ENCODE results near the gene BBOF1. TPM values are rescaled to one million over a fixed set of nuclear protein-coding genes. Genes with fewer than 3 reads are reported as not detected.
A peak's percentile ranks its signal among the peaks of the same experiment; 100 is the strongest.

BBOF1 gene
- total RNA-seq, 4 donors from 2014 or later = 19.6 to 36.8 (median 22.4) TPM

GRCh38 chr14:74085047-74085637, 66.0 kb downstream of the BBOF1 start:
- WGBS, 2 donors = 0% methylated on average over 26 of the region's 26 CpGs
- TF ChIP-seq, protein P1, sequence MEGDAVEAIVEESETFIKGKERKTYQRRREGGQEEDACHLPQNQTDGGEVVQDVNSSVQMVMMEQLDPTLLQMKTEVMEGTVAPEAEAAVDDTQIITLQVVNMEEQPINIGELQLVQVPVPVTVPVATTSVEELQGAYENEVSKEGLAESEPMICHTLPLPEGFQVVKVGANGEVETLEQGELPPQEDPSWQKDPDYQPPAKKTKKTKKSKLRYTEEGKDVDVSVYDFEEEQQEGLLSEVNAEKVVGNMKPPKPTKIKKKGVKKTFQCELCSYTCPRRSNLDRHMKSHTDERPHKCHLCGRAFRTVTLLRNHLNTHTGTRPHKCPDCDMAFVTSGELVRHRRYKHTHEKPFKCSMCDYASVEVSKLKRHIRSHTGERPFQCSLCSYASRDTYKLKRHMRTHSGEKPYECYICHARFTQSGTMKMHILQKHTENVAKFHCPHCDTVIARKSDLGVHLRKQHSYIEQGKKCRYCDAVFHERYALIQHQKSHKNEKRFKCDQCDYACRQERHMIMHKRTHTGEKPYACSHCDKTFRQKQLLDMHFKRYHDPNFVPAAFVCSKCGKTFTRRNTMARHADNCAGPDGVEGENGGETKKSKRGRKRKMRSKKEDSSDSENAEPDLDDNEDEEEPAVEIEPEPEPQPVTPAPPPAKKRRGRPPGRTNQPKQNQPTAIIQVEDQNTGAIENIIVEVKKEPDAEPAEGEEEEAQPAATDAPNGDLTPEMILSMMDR (IDR thresholded peaks at IDR 0.05) = no peak
- TF ChIP-seq POLR2A (IDR thresholded peaks at IDR 0.05) = peak in 1 of 2 donors; percentile 3
- Histone ChIP-seq H3K4me3 (replicated peaks in 1 of 3) (peak overlapping the region in 2 of 3 donors; percentile 51 to 59), H3K4me1 (peaks cover 3 to 14% of the 10 kb centered on the region in 2 donors), H3K27ac (peak overlapping the region in 2 of 3 donors; percentile 54 to 64), H3K27me3 (no peaks in the 10 kb centered on the region), H3K9me3 (no peaks in the 10 kb centered on the region), H3K36me3 (no peaks in the 10 kb centered on the region)
- DNase-seq = no peak
- intact Hi-C loops (cut with DNase I) = no loop called here

DNA sequence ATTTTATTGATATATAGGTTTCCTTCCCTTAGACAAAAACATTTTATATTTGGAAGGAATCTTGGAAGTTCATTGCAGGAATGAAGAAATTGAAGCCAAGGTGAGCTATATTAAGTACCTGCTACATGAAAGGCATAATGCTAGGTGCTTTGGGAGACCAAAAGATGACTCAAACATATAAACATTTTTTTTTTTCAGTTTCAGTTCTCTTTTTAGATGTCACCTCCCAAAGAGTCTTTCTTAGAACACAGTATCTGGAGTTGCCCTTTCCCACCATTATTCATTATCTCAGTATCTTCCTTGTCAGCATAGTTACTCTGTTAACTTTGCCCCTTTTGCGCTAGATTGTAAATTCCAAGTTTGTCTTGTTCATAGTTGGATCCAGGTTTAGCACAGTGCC, 66.7 kb downstream of the BBOF1 start:
- H3K9me3 ChIP-seq = no peaks in the 10 kb centered on the region
- no peak for TF ChIP-seq POLR2A (IDR thresholded peaks at IDR 0.05)
- TF ChIP-seq, protein P1 (IDR thresholded peaks at IDR 0.05) = no peak
- 90 to 96% methylated on average over 1 of the region's 1 CpG for WGBS, 2 donors
- H3K36me3 ChIP-seq = no peaks in the 10 kb centered on the region
- peak overlapping the region in 1 of 3 donors; percentile 59 for H3K4me3 ChIP-seq (replicated peaks in 1 of 3)
- intact Hi-C loops (cut with DNase I) = no loop called here
- no peaks in the 10 kb centered on the region for H3K27me3 ChIP-seq
- peaks cover 3 to 14% of the 10 kb centered on the region in 2 donors for H3K4me1 ChIP-seq
- DNase-seq = no peak
- no peak overlapping the region for H3K27ac ChIP-seq

GRCh38 chr14:74089251-74090020, 70.3 kb downstream of the BBOF1 start:
- no peaks in the 10 kb centered on the region for H3K36me3 ChIP-seq
- 93 to 94% methylated on average over 8 of the region's 8 CpGs for WGBS, 2 donors
- no peak for DNase-seq
- peaks cover 3 to 7% of the 10 kb centered on the region in 2 donors for H3K4me1 ChIP-seq
- intact Hi-C loops (cut with DNase I) = no loop called here
- no peaks in the 10 kb centered on the region for H3K27me3 ChIP-seq
- no peak overlapping the region for H3K27ac ChIP-seq
- no peak for TF ChIP-seq POLR2A (IDR thresholded peaks at IDR 0.05)
- TF ChIP-seq, protein P1 (IDR thresholded peaks at IDR 0.05) = no peak
- no peak overlapping the region for H3K4me3 ChIP-seq (replicated peaks in 1 of 3)
- H3K9me3 ChIP-seq = no peaks in the 10 kb centered on the region

DNA sequence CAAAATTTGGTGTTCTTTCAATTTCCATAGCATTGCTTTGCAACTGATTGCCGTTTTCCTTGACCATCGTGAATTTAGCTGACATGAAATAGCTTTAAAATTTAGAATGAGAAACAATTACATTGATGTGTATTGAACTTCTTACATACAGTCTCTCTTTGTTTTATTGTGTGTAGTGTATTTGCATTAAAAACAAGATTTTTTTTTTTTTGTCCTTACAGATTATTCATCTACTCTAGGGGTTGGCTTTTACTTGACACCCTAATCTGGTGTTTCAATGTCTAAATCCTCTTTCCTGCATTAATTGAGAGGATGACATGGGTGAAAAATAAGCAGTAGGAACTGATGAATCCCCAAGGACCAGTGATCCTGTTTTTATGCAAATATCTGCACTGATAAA, 86.2 kb downstream of the BBOF1 start:
- 94 to 96% methylated on average over 2 of the region's 2 CpGs for WGBS, 2 donors
- H3K27ac ChIP-seq = no peak overlapping the region
- no peak for TF ChIP-seq POLR2A (IDR thresholded peaks at IDR 0.05)
- TF ChIP-seq, protein P1 (IDR thresholded peaks at IDR 0.05) = no peak

DNA sequence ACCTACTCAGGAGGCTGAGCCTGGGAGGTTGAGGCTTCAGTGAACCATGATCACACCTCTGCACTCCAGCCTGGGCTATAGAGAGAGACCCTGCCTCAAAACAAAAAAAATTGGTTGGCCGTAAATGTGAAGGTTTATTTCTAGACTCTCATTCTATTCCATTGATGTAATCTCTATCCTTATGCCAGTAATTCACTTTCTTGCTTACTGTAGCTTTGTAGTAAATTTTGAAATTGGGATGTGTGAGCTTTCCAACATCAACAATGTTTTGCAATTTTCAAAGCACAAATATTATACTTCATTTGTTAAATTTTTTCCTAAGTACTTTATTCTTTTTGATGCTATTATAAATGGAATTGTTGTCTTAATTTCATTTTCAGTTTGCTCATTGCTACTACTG, 90.2 kb downstream of the BBOF1 start:
- H3K4me1 ChIP-seq = no peaks in the 10 kb centered on the region
- no peaks in the 10 kb centered on the region for H3K36me3 ChIP-seq
- TF ChIP-seq POLR2A (IDR thresholded peaks at IDR 0.05) = no peak
- H3K9me3 ChIP-seq = no peaks in the 10 kb centered on the region
- intact Hi-C loops (cut with DNase I) = no loop called here
- no peak overlapping the region for H3K4me3 ChIP-seq (replicated peaks in 1 of 3)
- H3K27me3 ChIP-seq = no peaks in the 10 kb centered on the region
- H3K27ac ChIP-seq = no peak overlapping the region
- DNase-seq = no peak
- WGBS, 2 donors = 82 to 87% methylated on average over 1 of the region's 1 CpG

More for the DNA sequence above, 86.2 kb downstream of the BBOF1 start:
- Histone ChIP-seq H3K9me3 (no peaks in the 10 kb centered on the region), H3K4me1 (no peaks in the 10 kb centered on the region), H3K27me3 (no peaks in the 10 kb centered on the region), H3K36me3 (peaks cover 0 to 5% of the 10 kb centered on the region in 2 donors), H3K4me3 (replicated peaks in 1 of 3) (no peak overlapping the region)
- intact Hi-C loops (cut with DNase I) = no loop called here
- no peak for DNase-seq

Measured in thyroid gland (tissue), 4 donors.